Parathyroid adenoma (tissue), 2 donors: Measurements from ENCODE around the gene S100A7.
"Not testable (repeated sequence)": the region's sequence is repeated elsewhere in the genome, so short reads cannot be mapped to it uniquely, and the experiment has no call there.

ENCODE experiments used
- H2AFZ ChIP-seq: fragments of 300-600 bp; sonication (generic); one replicate; pipeline ENCODE4 v1.7.0; 2017; ENCODE audit warnings: antibody characterized with exemption, mild to moderate bottlenecking
- H3K27ac ChIP-seq: fragments of 300-600 bp; sonication (generic); one replicate; pipeline ENCODE4 v1.7.0; 2017
- H3K27me3 ChIP-seq: fragments of 300-600 bp; sonication (generic); one replicate; pipeline ENCODE4 v1.7.0; 2017; ENCODE audit warnings: low read length; ENCODE audit not compliant: control insufficient read depth, insufficient read depth
- H3K36me3 ChIP-seq: fragments of 300-600 bp; sonication (generic); one replicate; pipeline ENCODE4 v1.7.0; 2017; ENCODE audit warnings: low read length; ENCODE audit not compliant: control insufficient read depth, insufficient read depth
- H3K4me1 ChIP-seq: fragments of 300-600 bp; sonication (generic); one replicate; pipeline ENCODE4 v1.7.0; 2017; ENCODE audit warnings: control low read depth
- H3K4me2 ChIP-seq: fragments of 300-600 bp; sonication (generic); one replicate; pipeline ENCODE4 v1.7.0; 2017; ENCODE audit warnings: low read length
- H3K4me3 ChIP-seq: fragments of 300-600 bp; sonication (generic); one replicate; pipeline ENCODE4 v1.7.0; 2017; ENCODE audit warnings: low read depth, low read length
- H3K79me2 ChIP-seq: fragments of 300-600 bp; sonication (generic); one replicate; pipeline ENCODE4 v1.7.0; 2017; ENCODE audit warnings: control low read depth
- H3K9ac ChIP-seq: fragments of 300-600 bp; sonication (generic); one replicate; pipeline ENCODE4 v1.7.0; 2017; ENCODE audit warnings: mild to moderate bottlenecking
- H3K9me3 ChIP-seq: fragments of 300-600 bp; sonication (generic); one replicate; pipeline ENCODE4 v1.7.0; 2017; ENCODE audit warnings: low read length; ENCODE audit not compliant: control insufficient read depth
- TF ChIP-seq, protein P1 (sequence below): fragments of 300-600 bp; sonication (generic); IDR thresholded peaks from one replicate; pipeline ENCODE4 v1.7.0; 2017; ENCODE audit warnings: antibody characterized with exemption, mild to moderate bottlenecking
- donor health status: primary hyperparathyroidism.

The S100A7 gene

DNA sequence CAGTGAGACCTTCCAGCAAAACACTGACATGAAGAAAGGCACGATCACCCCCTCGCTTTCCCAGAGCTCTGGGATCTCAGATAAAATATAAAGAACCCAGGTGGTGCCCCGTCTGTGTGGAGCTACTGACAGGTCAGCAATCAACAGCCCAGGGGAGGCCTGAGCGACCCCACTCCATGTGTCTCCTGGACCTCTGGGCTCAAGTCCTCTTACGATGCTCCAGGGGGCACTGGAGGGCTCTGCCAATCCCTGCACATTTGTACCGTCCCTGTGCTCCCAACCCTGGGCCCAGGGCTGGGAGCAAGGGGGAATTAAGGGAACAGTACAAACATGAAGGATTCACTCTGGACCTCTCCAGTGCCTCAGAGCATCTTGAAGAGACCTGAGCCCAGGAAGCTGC, 31.7 kb downstream of the S100A7 start:
- H3K79me2 ChIP-seq, result no peaks in the 10 kb centered on the region
- H3K36me3 ChIP-seq, result no peaks in the 10 kb centered on the region
- no peaks in the 10 kb centered on the region for H3K4me1 ChIP-seq
- no peak overlapping the region for H3K9ac ChIP-seq
- no peak overlapping the region for H3K27ac ChIP-seq
- no peak overlapping the region for H3K4me3 ChIP-seq
- no peaks in the 10 kb centered on the region for H3K9me3 ChIP-seq
- no peak overlapping the region for H3K4me2 ChIP-seq
- no peaks in the 10 kb centered on the region for H3K27me3 ChIP-seq
- TF ChIP-seq, protein P1, sequence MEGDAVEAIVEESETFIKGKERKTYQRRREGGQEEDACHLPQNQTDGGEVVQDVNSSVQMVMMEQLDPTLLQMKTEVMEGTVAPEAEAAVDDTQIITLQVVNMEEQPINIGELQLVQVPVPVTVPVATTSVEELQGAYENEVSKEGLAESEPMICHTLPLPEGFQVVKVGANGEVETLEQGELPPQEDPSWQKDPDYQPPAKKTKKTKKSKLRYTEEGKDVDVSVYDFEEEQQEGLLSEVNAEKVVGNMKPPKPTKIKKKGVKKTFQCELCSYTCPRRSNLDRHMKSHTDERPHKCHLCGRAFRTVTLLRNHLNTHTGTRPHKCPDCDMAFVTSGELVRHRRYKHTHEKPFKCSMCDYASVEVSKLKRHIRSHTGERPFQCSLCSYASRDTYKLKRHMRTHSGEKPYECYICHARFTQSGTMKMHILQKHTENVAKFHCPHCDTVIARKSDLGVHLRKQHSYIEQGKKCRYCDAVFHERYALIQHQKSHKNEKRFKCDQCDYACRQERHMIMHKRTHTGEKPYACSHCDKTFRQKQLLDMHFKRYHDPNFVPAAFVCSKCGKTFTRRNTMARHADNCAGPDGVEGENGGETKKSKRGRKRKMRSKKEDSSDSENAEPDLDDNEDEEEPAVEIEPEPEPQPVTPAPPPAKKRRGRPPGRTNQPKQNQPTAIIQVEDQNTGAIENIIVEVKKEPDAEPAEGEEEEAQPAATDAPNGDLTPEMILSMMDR, result no peak
- no peak overlapping the region for H2AFZ ChIP-seq

DNA sequence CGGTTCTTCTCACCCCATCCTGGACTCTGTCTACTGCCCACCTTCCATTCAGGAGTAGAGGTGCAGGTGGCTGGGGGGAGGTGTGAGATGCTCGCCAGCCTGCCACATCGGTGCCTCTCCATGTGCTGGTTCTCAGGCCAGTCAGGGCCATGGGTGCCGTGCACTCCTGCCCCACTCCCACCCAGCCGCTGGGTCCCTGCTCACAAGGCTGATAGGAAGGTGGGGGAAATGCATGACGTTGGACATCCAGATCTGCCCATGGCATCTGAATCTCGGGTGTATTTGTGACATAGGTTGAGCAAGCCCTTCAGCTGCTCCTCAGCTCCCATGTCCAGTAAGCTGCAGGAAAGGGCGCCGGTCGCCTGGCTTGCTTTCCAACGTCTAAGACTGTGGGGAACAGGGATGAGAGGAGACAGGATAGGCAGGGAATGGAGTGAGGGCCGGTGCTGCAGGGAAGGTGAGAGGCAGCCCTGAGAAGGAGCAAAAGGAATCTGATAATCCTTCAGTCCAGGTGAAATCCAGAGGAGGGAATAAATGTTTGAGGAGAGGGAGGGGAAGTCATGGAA, 32.3 kb downstream of the S100A7 start:
- no peaks in the 10 kb centered on the region for H3K36me3 ChIP-seq
- H3K9me3 ChIP-seq, result no peaks in the 10 kb centered on the region
- no peak overlapping the region for H2AFZ ChIP-seq
- H3K4me2 ChIP-seq, result no peak overlapping the region
- no peak overlapping the region for H3K9ac ChIP-seq
- no peak overlapping the region for H3K4me3 ChIP-seq
- H3K4me1 ChIP-seq, result no peaks in the 10 kb centered on the region
- H3K27ac ChIP-seq, result no peak overlapping the region
- H3K79me2 ChIP-seq, result no peaks in the 10 kb centered on the region
- H3K27me3 ChIP-seq, result no peaks in the 10 kb centered on the region
- TF ChIP-seq, protein P1, result no peak

DNA sequence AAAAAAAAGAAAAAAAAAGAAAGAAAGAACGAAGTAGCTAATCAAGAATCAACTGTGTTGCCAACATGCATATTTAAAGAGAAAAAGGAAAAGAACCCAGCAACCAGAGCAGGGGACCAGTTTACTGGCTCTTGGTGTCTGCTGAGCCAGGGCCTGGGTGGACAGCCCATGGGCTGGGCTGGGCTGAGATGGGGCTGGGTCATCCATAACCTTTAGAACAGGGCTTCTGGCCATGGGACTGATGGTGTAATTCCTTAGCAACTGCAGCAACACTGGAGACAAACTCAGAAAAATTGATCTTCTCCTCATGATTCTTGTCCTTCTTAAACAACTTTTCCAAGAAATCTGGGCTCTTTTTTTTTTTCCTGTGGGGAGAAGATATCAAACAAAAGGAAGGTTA, 33.6 kb downstream of the S100A7 start:
- TF ChIP-seq, protein P1, result no peak
- Histone ChIP-seq H3K79me2 (no peaks in the 10 kb centered on the region), H3K4me3 (no peak overlapping the region), H3K27ac (no peak overlapping the region), H3K9ac (no peak overlapping the region), H3K4me1 (no peaks in the 10 kb centered on the region), H3K27me3 (no peaks in the 10 kb centered on the region), H3K4me2 (no peak overlapping the region), H3K9me3 (no peaks in the 10 kb centered on the region), H3K36me3 (no peaks in the 10 kb centered on the region), H2AFZ (no peak overlapping the region)

DNA sequence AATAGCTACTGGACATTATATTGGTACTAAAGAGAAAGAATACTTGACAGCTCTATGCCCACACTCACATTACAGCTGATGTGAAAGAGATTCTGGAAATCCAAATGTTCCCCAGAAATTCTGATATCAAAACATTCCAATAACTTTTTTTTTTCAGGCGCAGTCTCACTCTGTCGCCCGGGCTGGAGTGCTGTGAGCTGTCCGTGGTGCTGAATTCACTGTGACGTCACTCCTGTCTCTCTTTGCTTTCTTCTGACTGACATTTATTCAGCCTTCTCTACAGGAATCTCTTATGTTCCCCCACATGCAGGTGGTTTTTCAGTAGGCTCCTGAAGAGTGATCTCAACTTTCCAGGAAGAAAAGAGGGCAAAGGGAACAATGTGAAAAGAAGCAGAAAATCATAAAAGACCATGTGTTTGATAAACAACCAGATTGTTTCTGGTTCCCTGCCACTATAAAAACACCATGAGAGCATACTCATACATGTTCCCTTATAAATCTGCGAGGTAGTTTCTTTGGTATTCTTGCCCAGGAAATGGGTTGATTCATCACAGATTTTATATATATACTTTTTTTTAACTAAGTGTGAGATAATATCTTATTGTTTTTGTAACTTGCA, 37.9 kb downstream of the S100A7 start:
- Histone ChIP-seq H3K4me3 (no peak overlapping the region), H2AFZ (no peak overlapping the region), H3K9ac (no peak overlapping the region), H3K27me3 (no peaks in the 10 kb centered on the region), H3K9me3 (no peaks in the 10 kb centered on the region), H3K36me3 (no peaks in the 10 kb centered on the region), H3K27ac (no peak overlapping the region), H3K4me2 (no peak overlapping the region), H3K79me2 (no peaks in the 10 kb centered on the region), H3K4me1 (no peaks in the 10 kb centered on the region)
- TF ChIP-seq, protein P1, result no peak

DNA sequence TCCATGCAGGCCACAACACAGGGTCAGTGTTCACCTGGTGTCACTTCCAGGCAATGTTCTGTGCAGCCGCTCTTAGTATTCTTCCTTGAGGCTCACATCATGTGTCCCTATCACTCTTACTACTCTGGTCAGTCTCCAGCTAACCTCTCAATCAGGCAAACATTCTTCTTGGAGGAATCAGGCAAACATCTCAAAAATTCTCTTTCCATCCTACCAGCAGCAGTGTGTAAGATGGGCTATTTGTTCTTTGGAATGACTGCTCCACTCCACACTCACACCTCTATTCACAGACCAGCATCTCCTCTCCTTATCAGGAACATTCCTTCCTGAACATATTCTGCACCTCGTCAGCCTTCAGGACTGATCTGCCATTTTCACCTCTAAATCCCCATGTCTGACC, 40.1 kb downstream of the S100A7 start:
- H3K9me3 ChIP-seq, result no peaks in the 10 kb centered on the region
- no peaks in the 10 kb centered on the region for H3K79me2 ChIP-seq
- H3K4me1 ChIP-seq, result no peaks in the 10 kb centered on the region
- TF ChIP-seq, protein P1, result no peak
- H3K4me2 ChIP-seq, result no peak overlapping the region
- no peak overlapping the region for H3K4me3 ChIP-seq
- no peaks in the 10 kb centered on the region for H3K27me3 ChIP-seq
- no peak overlapping the region for H3K27ac ChIP-seq
- H3K9ac ChIP-seq, result no peak overlapping the region
- no peak overlapping the region for H2AFZ ChIP-seq
- H3K36me3 ChIP-seq, result no peaks in the 10 kb centered on the region

DNA sequence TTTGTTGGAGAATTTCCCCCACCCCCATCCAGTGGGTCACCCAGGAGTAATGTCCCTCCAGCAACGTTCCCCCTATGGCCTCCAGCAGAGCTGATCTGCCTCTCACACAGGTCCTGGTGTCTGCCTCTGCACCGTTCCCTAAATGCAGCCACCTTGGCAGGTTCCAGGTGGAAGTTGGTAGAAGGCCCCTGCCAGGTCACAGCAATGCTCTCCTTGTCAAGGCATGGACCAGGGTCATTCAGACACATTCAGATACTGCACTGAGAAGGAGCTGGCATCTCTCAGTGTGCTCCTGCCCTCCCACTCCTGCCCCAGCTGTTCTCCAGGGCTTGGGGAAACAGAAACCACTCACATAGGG, 41.0 kb downstream of the S100A7 start:
- H3K9ac ChIP-seq, H3K36me3 ChIP-seq, H3K4me2 ChIP-seq, H3K27ac ChIP-seq, H3K9me3 ChIP-seq, H3K79me2 ChIP-seq, H3K4me3 ChIP-seq, H3K4me1 ChIP-seq, H2AFZ ChIP-seq, H3K27me3 ChIP-seq: not testable (repeated sequence)

DNA sequence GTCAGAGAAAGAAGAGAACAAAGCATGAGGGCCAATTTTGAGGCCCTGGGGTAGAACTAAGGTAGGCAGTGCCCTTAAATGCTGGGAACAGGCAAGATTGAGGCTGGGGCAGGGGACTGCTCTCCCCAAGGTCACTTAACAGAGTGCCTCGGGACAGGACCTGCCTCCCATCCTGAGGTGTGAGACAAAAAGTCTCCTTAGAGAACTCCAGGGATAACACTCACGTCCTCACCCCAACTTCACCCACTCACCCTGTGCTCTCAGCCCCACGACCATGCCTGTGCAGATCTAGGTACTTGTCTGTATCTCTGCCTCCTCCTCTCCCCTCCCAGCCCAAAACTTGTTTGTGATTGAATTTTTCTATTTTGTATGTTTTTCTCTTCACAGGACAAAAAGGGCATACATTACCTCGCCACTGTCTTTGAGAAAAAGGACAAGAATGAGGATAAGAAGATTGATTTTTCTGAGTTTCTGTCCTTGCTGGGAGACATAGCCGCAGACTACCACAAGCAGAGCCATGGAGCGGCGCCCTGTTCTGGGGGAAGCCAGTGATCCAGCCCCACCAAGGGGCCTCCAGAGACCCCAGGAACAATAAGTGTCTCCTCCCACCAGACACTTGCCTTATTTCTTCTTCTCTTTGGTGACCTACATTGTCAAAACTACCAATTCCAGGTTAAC, 41.6 kb downstream of the S100A7 start:
- H3K36me3 ChIP-seq, H3K4me2 ChIP-seq, H3K9me3 ChIP-seq, H3K4me1 ChIP-seq, H2AFZ ChIP-seq, H3K27me3 ChIP-seq, H3K27ac ChIP-seq, H3K4me3 ChIP-seq, H3K79me2 ChIP-seq, H3K9ac ChIP-seq: not testable (repeated sequence)
